Ramos (cell line): ENCODE results near the gene POMT2.
"Not testable (repeated sequence)": the region's sequence is repeated elsewhere in the genome, so short reads cannot be mapped to it uniquely, and the experiment has no call there.

Experiments used
- in situ Hi-C: fragments of 300-500 bp; cut with MboI; formaldehyde crosslinking; loops from one replicate; pipeline ENCODE4 v1.14.3; 2022; ENCODE audit warnings: low sequenced_read_pairs; ENCODE audit not compliant: unreplicated experiment

The POMT2 gene

GRCh38 chr14:77305696-77306095, 15.0 kb downstream of the POMT2 start:
- in situ Hi-C loops, result no loop called here

GRCh38 chr14:77303417-77304156, 17.1 kb downstream of the POMT2 start:
- in situ Hi-C loops, result no loop called here

- in situ Hi-C loops, result no loop called here
Measured at GRCh38 chr14:77302926-77303325, 17.8 kb downstream of the POMT2 start.

GRCh38 chr14:77301103-77301502, 19.6 kb downstream of the POMT2 start:
- in situ Hi-C loops, result no loop called here

GRCh38 chr14:77299771-77300170, 20.9 kb downstream of the POMT2 start:
- in situ Hi-C loops, result no loop called here

GRCh38 chr14:77296906-77297305, 23.8 kb downstream of the POMT2 start:
- in situ Hi-C loops, result no loop called here

- in situ Hi-C loops, result no loop called here
Measured at GRCh38 chr14:77296155-77296554, 24.5 kb downstream of the POMT2 start.

GRCh38 chr14:77290705-77291104, 30.0 kb downstream of the POMT2 start:
- in situ Hi-C loops, result no loop called here

- in situ Hi-C loops, result no loop called here
Measured at GRCh38 chr14:77286576-77286975, 34.1 kb downstream of the POMT2 start.

GRCh38 chr14:77284466-77284865, 36.2 kb downstream of the POMT2 start:
- in situ Hi-C loops, result no loop called here

- in situ Hi-C loops, result no loop called here
Measured at GRCh38 chr14:77284066-77284465, 36.6 kb downstream of the POMT2 start.

- in situ Hi-C loops, result no loop called here
Measured at GRCh38 chr14:77281852-77282410, 38.8 kb downstream of the POMT2 start.

GRCh38 chr14:77280921-77281320, 39.8 kb downstream of the POMT2 start:
- in situ Hi-C loops, result not testable (repeated sequence)

- in situ Hi-C loops, result no loop called here
Measured at GRCh38 chr14:77279719-77280118, 41.0 kb downstream of the POMT2 start.

GRCh38 chr14:77278461-77279230, 42.0 kb downstream of the POMT2 start:
- in situ Hi-C loops, result no loop called here

GRCh38 chr14:77276959-77277358, 43.7 kb downstream of the POMT2 start:
- in situ Hi-C loops, result no loop called here

- in situ Hi-C loops, result no loop called here
Measured at GRCh38 chr14:77276295-77276935, 44.3 kb downstream of the POMT2 start.

- in situ Hi-C loops, result no loop called here
Measured at GRCh38 chr14:77275601-77276017, 45.1 kb downstream of the POMT2 start.

GRCh38 chr14:77275041-77275580, 45.6 kb downstream of the POMT2 start:
- in situ Hi-C loops, result no loop called here

- in situ Hi-C loops, result no loop called here
Measured at GRCh38 chr14:77273796-77274195, 46.9 kb downstream of the POMT2 start.

- in situ Hi-C loops, result no loop called here
Measured at GRCh38 chr14:77272261-77272660, 48.4 kb downstream of the POMT2 start.
